ENCODE measurements around the gene CRISP2. TPM values are rescaled to one million over a fixed set of nuclear protein-coding genes. Genes with fewer than 3 reads are reported as not detected.

Gene CRISP2
- polyA plus RNA-seq, 1 donor, result not detected

DNA sequence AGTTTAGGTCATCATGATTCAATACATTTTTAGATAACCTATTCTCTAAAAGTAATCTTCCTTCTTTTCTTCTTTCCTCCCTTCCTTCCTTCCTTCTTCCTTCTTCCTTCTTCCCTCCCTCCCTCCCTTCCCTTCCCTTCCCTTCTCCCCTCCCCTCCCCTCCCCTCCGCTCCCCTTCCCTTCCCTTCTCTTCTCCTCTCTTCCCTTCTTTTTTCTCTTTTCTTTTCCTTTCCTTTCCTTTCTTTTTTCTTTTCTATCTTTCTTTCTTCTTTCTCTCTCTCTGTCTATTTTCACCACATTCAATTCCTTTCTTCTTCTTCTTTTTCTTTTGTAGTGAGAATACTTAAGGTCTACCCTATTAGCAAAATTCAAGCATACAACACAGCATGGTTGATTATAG is 59.4 kb downstream of the CRISP2 start:
- DNase-seq, result no peak

DNA sequence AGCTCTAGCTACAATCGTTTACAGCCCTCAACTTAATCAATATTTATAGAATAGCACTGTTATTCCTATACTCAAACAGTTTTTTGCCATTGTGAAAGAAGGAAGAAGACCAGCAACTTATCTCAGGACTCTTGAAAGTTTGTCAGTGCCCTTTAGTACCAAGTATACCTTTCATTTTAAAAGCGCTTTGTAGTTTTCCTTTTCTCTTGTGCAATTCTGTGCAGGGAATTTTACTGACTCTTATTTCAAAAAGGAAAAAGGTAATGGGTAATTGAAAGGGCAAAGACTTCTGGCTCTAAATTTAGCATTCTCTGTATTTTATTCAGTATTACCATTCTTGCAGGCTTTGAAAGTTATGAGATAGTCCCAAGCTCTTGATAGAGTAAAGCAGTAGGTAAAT is 59.9 kb downstream of the CRISP2 start:
- DNase-seq, result no peak

DNA sequence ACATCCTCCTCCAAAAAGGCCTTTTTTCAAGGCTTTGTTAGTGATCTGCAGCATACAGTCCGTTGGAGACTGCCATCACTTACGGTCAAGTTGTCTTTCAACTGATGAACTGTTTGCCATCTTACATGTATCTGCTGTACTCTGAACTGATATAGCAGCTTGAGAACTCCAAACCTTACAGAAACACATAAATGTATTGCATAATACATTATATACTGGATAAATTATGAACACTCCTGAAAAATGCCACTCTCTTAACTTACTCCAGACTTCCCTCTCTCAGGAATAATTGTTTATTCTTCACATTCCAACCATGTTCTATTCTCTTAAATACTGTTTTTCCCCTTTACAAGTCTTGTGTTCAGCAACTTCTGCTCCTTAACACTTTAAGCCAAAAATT is 62.1 kb downstream of the CRISP2 start:
- no peak for DNase-seq

DNA sequence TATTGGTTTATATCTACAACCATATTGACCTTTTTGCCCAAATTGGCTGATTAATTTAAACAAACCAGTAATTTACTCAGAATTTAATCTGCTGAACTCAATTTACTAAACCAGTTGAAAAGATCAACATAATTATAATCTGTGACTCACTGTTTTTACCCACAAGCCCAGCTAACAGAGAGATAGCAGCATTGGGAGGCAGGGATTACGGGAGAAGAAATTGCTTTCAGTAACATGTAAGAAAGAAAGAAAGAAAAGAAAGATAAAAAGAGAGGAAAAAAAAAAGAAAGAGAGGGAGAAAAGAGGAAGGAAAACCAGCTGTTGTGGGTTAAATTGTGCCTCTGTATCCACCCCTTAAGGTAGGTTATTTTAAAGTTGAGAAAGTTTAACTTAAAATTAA is 63.4 kb downstream of the CRISP2 start:
- no peak for DNase-seq

DNA sequence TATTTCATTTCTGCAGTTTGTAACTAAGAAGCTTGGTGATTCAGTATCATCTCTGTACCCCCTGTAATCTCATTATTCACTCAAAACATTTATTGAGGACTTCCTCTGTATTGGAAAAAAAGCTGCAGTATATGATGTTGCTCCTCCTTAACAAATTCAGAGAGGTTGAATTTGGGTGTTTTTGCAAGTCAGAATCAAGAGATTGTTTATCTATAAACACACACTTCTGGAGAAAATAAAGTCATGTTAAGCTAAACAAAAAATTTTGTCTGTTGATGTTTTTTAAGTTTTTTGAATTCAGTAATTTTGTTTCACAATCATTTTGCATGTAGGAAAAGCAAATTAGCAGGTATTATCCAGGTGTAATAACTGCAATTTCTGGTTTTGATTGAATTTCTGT is 65.3 kb downstream of the CRISP2 start:
- DNase-seq, result no peak

DNA sequence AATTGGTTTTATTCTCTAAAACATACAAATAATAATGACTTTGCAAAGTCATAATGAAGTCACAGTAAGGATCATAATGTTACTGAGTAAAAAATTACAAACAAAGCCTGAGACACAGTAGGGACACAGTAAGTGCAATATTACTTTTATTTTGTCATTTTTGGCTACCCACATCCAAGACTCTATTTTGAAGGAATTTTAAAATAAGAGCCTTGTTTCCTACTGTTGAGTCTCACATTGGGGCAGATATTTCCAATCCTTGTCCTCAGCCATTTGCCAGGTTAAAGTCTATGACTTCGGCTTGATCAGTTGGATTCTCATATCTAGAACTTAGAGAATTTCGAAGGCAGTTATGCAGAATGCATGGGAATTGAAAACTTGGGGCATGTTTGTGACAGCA is 65.9 kb downstream of the CRISP2 start:
- no peak for DNase-seq

DNA sequence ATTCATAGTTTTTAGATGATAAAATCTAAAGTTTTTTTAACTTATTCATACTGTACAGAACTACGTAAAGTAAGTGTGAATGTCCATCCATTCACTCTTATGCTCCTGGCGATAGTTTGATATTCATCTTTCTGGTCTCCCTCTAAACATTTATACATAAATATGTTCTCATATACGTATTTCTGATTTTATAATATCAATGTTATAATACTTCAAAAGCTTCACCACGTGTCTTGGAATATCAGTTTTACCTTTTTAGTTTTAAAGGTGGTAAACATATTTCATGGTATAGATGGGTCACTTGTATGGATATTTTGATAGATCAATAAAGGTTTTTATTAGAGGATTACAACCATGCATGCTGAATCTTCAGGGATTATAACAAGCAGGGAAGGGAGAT is 66.4 kb downstream of the CRISP2 start:
- no peak for DNase-seq

DNA sequence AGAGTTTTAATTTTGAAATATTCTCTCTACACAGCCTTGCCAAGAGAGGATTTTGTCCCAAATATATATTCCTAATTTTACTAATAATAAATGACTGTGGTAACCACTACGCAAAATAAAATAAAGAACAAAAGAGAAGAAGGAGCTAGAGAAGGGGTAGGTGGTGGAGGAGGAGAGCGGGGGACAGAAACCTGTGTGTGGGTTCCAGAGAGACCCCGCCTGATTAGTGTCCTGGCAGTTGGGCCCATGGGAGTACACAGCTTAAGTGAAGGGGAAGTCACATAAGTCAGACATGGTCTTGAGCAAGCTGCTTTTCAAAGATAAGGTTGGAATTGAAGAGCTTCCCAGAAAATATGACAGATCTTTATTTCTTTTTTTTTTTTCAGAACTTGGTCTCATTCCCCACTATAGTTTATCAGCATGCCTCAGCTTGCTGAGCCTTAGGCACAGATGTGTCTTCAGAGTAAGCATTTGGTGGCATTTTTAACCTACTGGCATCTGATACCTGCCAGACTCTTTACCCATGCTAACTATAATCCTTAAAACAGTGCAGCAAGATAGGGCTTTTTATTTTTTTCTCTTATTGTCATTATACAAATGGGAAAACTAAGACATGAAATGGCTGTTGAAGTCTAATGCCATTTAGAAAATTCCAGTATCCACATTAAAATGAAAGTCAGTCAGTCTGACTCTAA is 67.1 kb downstream of the CRISP2 start:
- no peak for DNase-seq

DNA sequence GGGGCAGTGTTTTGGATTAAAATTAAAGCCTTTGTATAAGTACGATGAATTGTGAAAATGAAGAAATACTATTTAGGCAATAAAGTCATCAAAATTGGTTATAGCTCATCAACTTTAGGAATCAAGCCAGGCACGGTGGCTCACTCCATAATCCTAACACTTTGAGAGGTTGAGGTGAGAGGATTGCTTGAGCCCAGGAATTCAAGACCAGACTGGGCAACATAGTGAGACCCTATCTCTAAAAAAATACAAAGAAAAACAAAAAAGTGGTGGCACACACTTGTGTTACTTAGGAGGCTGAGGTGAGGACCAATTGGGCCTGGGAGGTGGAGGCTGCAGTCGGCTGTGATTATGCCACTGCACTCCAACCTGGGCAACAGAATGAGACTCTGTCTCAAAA is 68.2 kb downstream of the CRISP2 start:
- DNase-seq, result no peak

Other genes with a start within 250 kb of the CRISP2 start
- gene GLYATL3, start 213.6 kb downstream of the CRISP2 start, polyA plus RNA-seq (ENCODE audit: insufficient read length), result not detected
- gene C6orf141, start 162.9 kb downstream of the CRISP2 start, polyA plus RNA-seq (ENCODE audit: insufficient read length), result 3.0 TPM
- gene RHAG, start 76.7 kb downstream of the CRISP2 start, polyA plus RNA-seq (ENCODE audit: insufficient read length), result 1.7 TPM
- gene CRISP3, start 30.8 kb upstream of the CRISP2 start, polyA plus RNA-seq (ENCODE audit: insufficient read length), result 0.14 TPM
- not detected for gene PGK2, start 73.7 kb upstream of the CRISP2 start, polyA plus RNA-seq (ENCODE audit: insufficient read length)
- not detected for gene CRISP1, start 153.0 kb upstream of the CRISP2 start, polyA plus RNA-seq (ENCODE audit: insufficient read length)